ENCODE results near the gene THAP12. TPM values are rescaled to one million over a fixed set of nuclear protein-coding genes. Genes with fewer than 3 reads are reported as not detected.

THAP12 gene
- total and polyA plus RNA-seq, 4 donors: 5.6 to 21.9 (median 13.7) TPM

- Histone ChIP-seq H3K9ac (ENCODE audit: low read depth in 1 of 2, low read length in 2 of 2) (peak overlapping the region; percentile 68 to 76), H3K27me3 (ENCODE audit: control insufficient read depth in 4 of 4, insufficient read depth in 4 of 4, low read length in 3 of 4) (no peaks in the 10 kb centered on the region), H3K9me3 (ENCODE audit: control insufficient read depth in 4 of 4, low read length in 3 of 4) (no peaks in the 10 kb centered on the region), H3K27ac (ENCODE audit: low read depth in 1 of 2, low read length in 2 of 2) (peak overlapping the region in 1 of 2 donors; percentile 61), H3K4me3 (ENCODE audit: low read depth in 1 of 3, low read length in 3 of 3) (peak overlapping the region; percentile 76 to 97 (median 95)), H3K4me1 (ENCODE audit: control insufficient read depth in 4 of 4, insufficient read depth in 4 of 4, low read length in 3 of 4) (peaks cover 2 to 28% (median 17%) of the 10 kb centered on the region in 4 donors), H3K36me3 (ENCODE audit: control insufficient read depth in 4 of 4, insufficient read depth in 3 of 4, low read depth in 1 of 4, low read length in 3 of 4) (no peaks in the 10 kb centered on the region)
- 24% methylated on average over 6 of the region's 6 CpGs for WGBS
- TF ChIP-seq ZBTB33 (IDR thresholded peaks at IDR 0.05): no peak
- no peak for TF ChIP-seq MAX (IDR thresholded peaks at IDR 0.05)
- no peak for TF ChIP-seq EGR1 (IDR thresholded peaks at IDR 0.05; ENCODE audit: low read depth in 2 of 2)
- TF ChIP-seq GABPA (IDR thresholded peaks at IDR 0.05 in 1 of 2, conservative IDR thresholded peaks at IDR 0.05 in 1 of 2): no peak
- TF ChIP-seq HNF4A (conservative IDR thresholded peaks at IDR 0.05): no peak
- TF ChIP-seq YY1 (IDR thresholded peaks at IDR 0.05): no peak
- no peak for TF ChIP-seq JUND (IDR thresholded peaks at IDR 0.05)
- no peak for TF ChIP-seq RXRA (IDR thresholded peaks at IDR 0.05)
- TF ChIP-seq NR2F2 (IDR thresholded peaks at IDR 0.05): no peak
- DNase-seq (ENCODE audit: low spot score): no peak
Measured at GRCh38 chr11:76379807-76380158, 1.1 kb downstream of the THAP12 start.

GRCh38 chr11:76376746-76377558 lies 4.0 kb downstream of the THAP12 start:
- Histone ChIP-seq H3K9ac (ENCODE audit: low read depth in 1 of 2, low read length in 2 of 2) (no peak overlapping the region), H3K27me3 (ENCODE audit: control insufficient read depth in 4 of 4, insufficient read depth in 4 of 4, low read length in 3 of 4) (no peaks in the 10 kb centered on the region), H3K4me1 (ENCODE audit: control insufficient read depth in 4 of 4, insufficient read depth in 4 of 4, low read length in 3 of 4) (peaks cover 4 to 19% (median 15%) of the 10 kb centered on the region in 4 donors), H3K4me3 (ENCODE audit: low read depth in 1 of 3, low read length in 3 of 3) (no peak overlapping the region), H3K9me3 (ENCODE audit: control insufficient read depth in 4 of 4, low read length in 3 of 4) (no peaks in the 10 kb centered on the region), H3K36me3 (ENCODE audit: control insufficient read depth in 4 of 4, insufficient read depth in 3 of 4, low read depth in 1 of 4, low read length in 3 of 4) (no peaks in the 10 kb centered on the region), H3K27ac (ENCODE audit: low read depth in 1 of 2, low read length in 2 of 2) (no peak overlapping the region)
- DNase-seq (ENCODE audit: low spot score): no peak
- TF ChIP-seq RAD21 (IDR thresholded peaks at IDR 0.05) (no peak), SP1 (IDR thresholded peaks at IDR 0.05) (no peak), FOXA1 (IDR thresholded peaks at IDR 0.05) (no peak), YY1 (IDR thresholded peaks at IDR 0.05) (no peak), NR2F2 (IDR thresholded peaks at IDR 0.05) (no peak), REST (IDR thresholded peaks at IDR 0.05) (no peak), JUND (IDR thresholded peaks at IDR 0.05) (no peak), RXRA (IDR thresholded peaks at IDR 0.05) (no peak), CTCF (IDR thresholded peaks at IDR 0.05; ENCODE audit: low read depth, low read length, missing input control) (no peak), MAX (IDR thresholded peaks at IDR 0.05) (no peak), ZBTB33 (IDR thresholded peaks at IDR 0.05) (no peak), FOXA2 (IDR thresholded peaks at IDR 0.05) (no peak), GABPA (IDR thresholded peaks at IDR 0.05 in 1 of 2, conservative IDR thresholded peaks at IDR 0.05 in 1 of 2) (no peak), ATF3 (IDR thresholded peaks at IDR 0.05) (no peak), HNF4G (IDR thresholded peaks at IDR 0.05) (no peak), EGR1 (IDR thresholded peaks at IDR 0.05; ENCODE audit: low read depth in 2 of 2) (no peak), HNF4A (conservative IDR thresholded peaks at IDR 0.05) (no peak), TAF1 (conservative IDR thresholded peaks at IDR 0.05) (no peak)
- 86% methylated on average over 7 of the region's 7 CpGs for WGBS

Data from liver (tissue), 9 donors.